Tibial nerve (tissue), 4 donors: ENCODE data around the gene PM20D1. TPM values are rescaled to one million over a fixed set of nuclear protein-coding genes. Genes with fewer than 3 reads are reported as not detected.
"Not testable (repeated sequence)": the region's sequence is repeated elsewhere in the genome, so short reads cannot be mapped to it uniquely, and the experiment has no call there.

Experiments used
- DNase-seq, 2 donors: peaks; one replicate each; pipeline ENCODE4 v3.0.0-alpha.2; 2019; ENCODE audit warnings: low spot score in 2 of 2
- H3K27ac ChIP-seq, 4 donors: fragments of 200-600 bp; sonication (generic) in 3 of 4; one replicate each; pipeline ENCODE4 v1.5.1; 2017 to 2019; ENCODE audit warnings: mild to moderate bottlenecking in 1 of 4
- H3K27me3 ChIP-seq, 2 donors: fragments of 200-600 bp; sonication (generic) in 1 of 2; one replicate each; pipeline versions ENCODE4 v1.5.1 to v1.6.0; 2017 to 2019
- H3K36me3 ChIP-seq, 3 donors: fragments of 200-600 bp; sonication (generic); one replicate each; pipeline ENCODE4 v1.5.1; 2018 to 2019
- H3K4me1 ChIP-seq, 4 donors: fragments of 200-600 bp; sonication (generic) in 3 of 4; one replicate each; pipeline ENCODE4 v1.5.1; 2017 to 2019
- H3K4me3 ChIP-seq, 4 donors: fragments of 200-600 bp; sonication (generic) in 3 of 4; one replicate each; pipeline ENCODE4 v1.5.1; 2017 to 2019; ENCODE audit warnings: mild to moderate bottlenecking in 1 of 4, moderate library complexity in 1 of 4
- H3K9me3 ChIP-seq, 4 donors: fragments of 200-600 bp; sonication (generic) in 3 of 4; one replicate each; pipeline ENCODE4 v1.5.1; 2017 to 2019
- CTCF ChIP-seq, 5 experiments: fragments of 200-600 bp in 3 of 5; fragments of 450-650 bp in 2 of 5; sonication (generic) in 3 of 5; IDR thresholded peaks; one replicate each; pipeline ENCODE4 v1.5.1; 2016 to 2019; ENCODE audit warnings: antibody characterized with exemption in 5 of 5, mild to moderate bottlenecking in 3 of 5, moderate library complexity in 2 of 5
- EP300 ChIP-seq, 2 donors: sonication (generic); formaldehyde crosslinking; IDR thresholded peaks; one replicate each; pipeline ENCODE4 v1.6.1; 2017; ENCODE audit warnings: antibody characterized with exemption in 2 of 2, mild to moderate bottlenecking in 1 of 2
- POLR2A ChIP-seq, 2 donors: fragments of 450-650 bp; IDR thresholded peaks; one replicate each; pipeline ENCODE4 v1.6.1; 2017; ENCODE audit warnings: antibody characterized with exemption in 2 of 2, mild to moderate bottlenecking in 2 of 2, moderate library complexity in 2 of 2
- WGBS, 2 donors: methylation state at CpG; one replicate each; pipeline ENCODE4 v1.1.5; 2018; 5-methylcytosine and 5-hydroxymethylcytosine counted together
- total RNA-seq, 4 donors: library from RNA; depleted of rRNA; stranded (reverse); fragments of >200 nt; gene quantifications; one replicate each; pipeline ENCODE4 v1.1.0, GENCODE V29; 2016

Gene PM20D1
- 1 to 10 TPM in 1 of 4 donors, under 1 TPM in 2, not detected in 1; 0.87 to 6.7 (median 0.98) TPM for total RNA-seq

DNA sequence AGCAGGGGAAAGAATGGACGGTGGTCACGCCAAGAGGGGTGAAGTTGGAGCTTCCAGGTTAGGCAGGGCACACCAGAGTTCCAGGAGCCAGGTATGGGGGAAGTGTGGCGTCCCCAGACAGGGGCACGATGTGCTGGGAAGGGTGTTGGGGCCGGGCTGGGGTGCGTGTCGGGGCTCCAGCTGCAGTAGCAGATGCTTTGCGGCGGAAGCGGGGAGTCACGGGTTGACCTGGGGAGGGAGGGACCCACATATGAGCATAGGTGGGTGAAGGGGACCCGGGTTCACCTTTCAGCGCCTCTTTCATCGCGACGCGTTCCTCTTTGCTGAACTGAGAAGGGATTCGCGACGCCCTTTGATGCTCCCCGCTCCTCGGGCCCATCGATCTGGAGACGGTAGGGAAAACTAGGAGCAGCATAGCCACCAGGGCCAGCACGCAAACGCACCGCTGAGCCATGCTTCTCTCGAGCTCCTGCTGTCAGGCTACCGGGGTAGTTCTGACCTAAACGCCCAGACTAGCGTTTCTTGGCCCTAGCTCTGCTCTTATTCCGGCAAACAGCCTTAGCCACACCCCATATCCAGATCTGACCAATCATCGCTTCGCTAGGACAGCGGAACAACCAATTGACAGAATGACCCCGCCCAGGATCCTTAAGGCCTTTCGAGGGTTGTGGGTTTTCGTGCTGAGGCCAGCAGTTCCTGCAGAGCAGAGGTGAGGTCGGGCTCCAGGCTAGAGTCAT lies at the start of gene PM20D1:
TSS of gene PM20D1 (minus strand) at position 514 of the 737 bp plus-strand sequence. CDS start at position 454, 60 bp downstream.
- WGBS, 2 donors: 50 to 58% methylated on average over 27 to 39 of the region's 39 CpGs
- H3K27ac ChIP-seq: peak within 1 kb of the TSS in 1 of 4 donors; percentile 10
- H3K36me3 ChIP-seq: peaks cover 0 to 2% (median 0%) of the 10 kb centered on the region in 3 donors
- peak within 1 kb of the TSS; percentile 11 to 41 (median 27) for H3K4me3 ChIP-seq
- no peaks in the 10 kb centered on the region for H3K4me1 ChIP-seq
- peak; percentile 28 to 77 for DNase-seq
- H3K9me3 ChIP-seq: peaks cover 0 to 6% (median 0%) of the 10 kb centered on the region in 4 donors
- TF ChIP-seq CTCF (IDR thresholded peaks at IDR 0.05): no peak
- TF ChIP-seq EP300 (IDR thresholded peaks at IDR 0.05): peak in 1 of 2 donors; percentile 9
- TF ChIP-seq POLR2A (IDR thresholded peaks at IDR 0.05): peak in 1 of 2 donors; percentile 44
- H3K27me3 ChIP-seq: no peaks in the 10 kb centered on the region

GRCh38 chr1:205896351-205896750 lies 46.4 kb upstream of the PM20D1 start:
- Histone ChIP-seq H3K4me3 (no peak overlapping the region), H3K36me3 (no peaks in the 10 kb centered on the region), H3K27me3 (peaks cover 0 to 18% of the 10 kb centered on the region in 2 donors), H3K27ac (no peak overlapping the region), H3K9me3 (peaks cover 0 to 20% (median 0%) of the 10 kb centered on the region in 4 donors), H3K4me1 (no peaks in the 10 kb centered on the region)
- TF ChIP-seq CTCF (IDR thresholded peaks at IDR 0.05) (no peak), POLR2A (IDR thresholded peaks at IDR 0.05) (no peak), EP300 (IDR thresholded peaks at IDR 0.05) (no peak)
- DNase-seq: no peak
- WGBS, 2 donors: 86 to 88% methylated on average over 1 of the region's 1 CpG

- H3K9me3 ChIP-seq: peaks cover 0 to 18% (median 0%) of the 10 kb centered on the region in 4 donors
- not testable (repeated sequence) for DNase-seq, H3K27me3 ChIP-seq, H3K4me1 ChIP-seq, H3K4me3 ChIP-seq, H3K27ac ChIP-seq, H3K36me3 ChIP-seq
- 81% methylated on average over 3 of the region's 3 CpGs for WGBS, 2 donors
Measured at GRCh38 chr1:205894119-205894518, 44.2 kb upstream of the PM20D1 start.

DNA sequence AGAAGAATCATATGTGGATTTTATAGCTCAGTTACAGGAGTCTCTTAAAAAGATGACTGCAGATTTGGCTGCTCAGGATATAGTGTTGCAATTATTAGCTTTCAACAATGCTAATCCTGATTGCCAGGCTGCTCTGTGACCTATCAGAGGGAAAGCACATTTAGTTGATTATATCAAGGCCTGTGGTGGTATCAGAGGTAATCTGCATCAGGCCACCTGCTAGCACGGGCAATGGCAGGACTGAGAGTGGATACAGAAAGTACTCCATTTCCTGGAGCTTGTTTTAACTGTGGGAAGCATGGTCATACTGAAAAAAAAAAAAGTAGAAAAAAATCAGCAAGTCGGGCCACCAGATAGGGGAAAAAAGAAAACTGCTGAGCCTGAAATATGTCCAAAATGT lies 42.2 kb upstream of the PM20D1 start:
- H3K9me3 ChIP-seq: peaks cover 0 to 12% (median 0%) of the 10 kb centered on the region in 4 donors
- 27 to 49% methylated on average over 2 of the region's 2 CpGs for WGBS, 2 donors
- H3K4me1 ChIP-seq, DNase-seq, H3K27ac ChIP-seq, H3K27me3 ChIP-seq, H3K4me3 ChIP-seq, H3K36me3 ChIP-seq: not testable (repeated sequence)

- not testable (repeated sequence) for H3K4me3 ChIP-seq, H3K36me3 ChIP-seq, H3K27ac ChIP-seq, DNase-seq, H3K27me3 ChIP-seq, H3K4me1 ChIP-seq
- WGBS, 2 donors: 85 to 86% methylated on average over 2 of the region's 2 CpGs
- H3K9me3 ChIP-seq: peaks cover 0 to 11% (median 0%) of the 10 kb centered on the region in 4 donors
Measured at GRCh38 chr1:205891481-205891880, 41.5 kb upstream of the PM20D1 start.

- not testable (repeated sequence) for H3K9me3 ChIP-seq, H3K36me3 ChIP-seq, H3K27ac ChIP-seq, H3K4me3 ChIP-seq, H3K27me3 ChIP-seq, H3K4me1 ChIP-seq, DNase-seq
- WGBS, 2 donors: 89 to 93% methylated on average over 3 of the region's 3 CpGs
Measured at GRCh38 chr1:205890631-205891030, 40.7 kb upstream of the PM20D1 start.

GRCh38 chr1:205889706-205890105 lies 39.8 kb upstream of the PM20D1 start:
- WGBS, 2 donors: 68 to 82% methylated on average over 3 of the region's 3 CpGs
- DNase-seq, H3K4me3 ChIP-seq, H3K36me3 ChIP-seq, H3K27me3 ChIP-seq, H3K27ac ChIP-seq, H3K9me3 ChIP-seq, H3K4me1 ChIP-seq: not testable (repeated sequence)

- H3K9me3 ChIP-seq, H3K36me3 ChIP-seq, H3K27me3 ChIP-seq, H3K4me1 ChIP-seq, DNase-seq, H3K27ac ChIP-seq, H3K4me3 ChIP-seq: not testable (repeated sequence)
- WGBS, 2 donors: 64 to 77% methylated on average over 4 of the region's 4 CpGs
Measured at GRCh38 chr1:205889006-205889405, 39.1 kb upstream of the PM20D1 start.
